GM18511 (cell line): Measurements from ENCODE around the gene SPINT1.
A peak's percentile ranks its signal among the peaks of the same experiment; 100 is the strongest.

Source experiments
- ATAC-seq: cut with Tn5 transposase; IDR thresholded peaks from one replicate; pipeline ENCODE4 v1.9.1; 2021; ENCODE audit warnings: mild to moderate bottlenecking, moderate library complexity; ENCODE audit not compliant: unreplicated experiment

SPINT1 gene

DNA sequence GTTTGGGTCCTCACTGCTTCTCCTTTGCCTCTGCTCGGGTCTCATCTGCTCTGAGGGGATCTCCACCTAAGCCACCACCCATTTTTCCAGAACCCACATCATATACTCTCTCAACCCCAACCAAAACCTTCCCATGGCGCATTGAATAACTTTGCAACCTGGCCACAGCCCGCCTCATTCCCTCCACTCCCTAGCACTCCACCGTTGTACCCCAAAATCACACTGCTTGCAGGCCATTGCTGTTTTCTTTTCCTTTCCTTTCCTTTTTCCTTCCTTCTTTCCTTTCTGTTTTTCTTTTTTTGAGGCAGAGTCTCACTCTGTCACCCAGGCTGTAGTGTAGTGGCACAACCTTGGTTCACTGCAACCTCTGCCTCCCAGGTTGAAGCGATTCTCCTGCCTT, 47.3 kb downstream of the SPINT1 start:
- ATAC-seq = no peak

- no peak for ATAC-seq
These were observed 48.1 kb downstream of the SPINT1 start for GRCh38 chr15:40891810-40892446.

DNA sequence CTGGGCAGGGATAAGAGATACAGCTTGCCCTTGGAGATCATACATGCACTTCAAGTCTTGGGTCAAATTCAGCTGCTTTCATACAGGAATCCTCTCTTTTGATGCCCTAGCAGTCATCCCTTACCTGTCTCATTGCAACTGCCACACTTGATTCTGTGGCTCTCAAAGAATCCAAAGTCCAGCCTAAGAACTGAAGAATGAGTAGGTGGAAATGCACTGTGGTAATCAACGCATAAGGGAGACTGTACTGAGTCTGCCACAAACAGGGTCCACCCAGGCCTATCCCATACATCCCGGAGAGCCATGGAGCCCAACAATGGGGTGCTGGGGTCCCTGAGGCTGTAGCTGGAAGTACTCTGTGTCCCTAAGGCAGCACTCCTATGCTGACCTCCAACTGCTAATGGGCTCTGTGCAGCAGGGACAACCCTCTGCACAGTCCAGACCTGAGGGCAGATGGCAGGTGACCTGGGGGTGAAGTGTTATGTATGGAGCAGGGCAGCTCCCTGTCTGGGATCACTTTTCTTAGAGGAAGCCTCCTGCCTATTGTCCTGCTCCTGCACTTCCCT, 48.7 kb downstream of the SPINT1 start:
- no peak for ATAC-seq

- ATAC-seq = no peak
These were observed 49.3 kb downstream of the SPINT1 start for GRCh38 chr15:40893019-40893670.

DNA sequence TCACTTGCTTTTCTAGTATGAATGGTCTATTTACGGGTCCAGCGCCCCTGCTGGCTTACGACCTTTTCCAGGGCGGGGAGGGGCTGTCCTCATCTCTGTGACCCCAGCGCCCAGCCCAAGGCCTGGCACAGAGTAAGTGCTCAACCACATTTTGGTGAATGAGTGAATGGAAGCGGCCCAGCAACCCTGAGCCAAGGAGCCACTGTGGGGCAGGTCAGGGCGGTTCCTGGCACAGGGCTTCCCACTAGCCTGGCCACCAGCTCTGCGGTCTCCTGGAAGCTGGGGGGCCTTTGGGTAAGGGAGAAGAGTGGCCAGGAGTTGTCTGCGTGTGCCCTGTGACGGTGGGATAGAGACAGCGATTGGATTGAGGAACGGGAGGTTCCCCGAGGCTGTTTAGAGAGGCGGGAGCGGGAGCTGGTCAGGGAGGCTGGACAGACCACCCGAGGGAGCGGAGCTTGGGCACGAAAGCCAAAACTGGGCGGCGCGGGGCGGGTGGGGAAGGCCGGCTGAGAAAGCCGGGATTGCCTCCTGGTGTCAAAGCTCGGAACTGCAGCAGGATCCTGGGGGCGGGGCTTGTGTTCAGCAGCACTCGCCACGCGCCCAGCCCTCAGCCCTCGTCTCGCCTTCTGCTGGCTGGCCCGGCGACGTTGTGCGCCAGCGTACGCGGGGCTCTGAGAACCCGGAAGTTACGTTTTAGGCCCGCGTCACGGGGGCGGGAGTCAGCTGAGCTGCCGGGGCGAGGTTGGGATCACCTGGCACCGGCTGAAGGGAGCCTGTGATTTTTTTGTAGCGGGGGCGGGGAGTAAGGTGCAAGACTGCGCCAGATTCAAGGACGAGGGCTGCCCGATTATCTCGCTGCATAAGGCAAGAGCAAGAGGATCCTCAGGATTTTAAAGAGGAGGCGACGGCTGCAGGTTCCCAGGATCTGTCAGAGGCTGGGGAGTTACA, 50.2 kb downstream of the SPINT1 start, which contains the start of gene VPS18:
Gene VPS18, plus strand, starts transcription at position 718 of the 948 bp plus-strand sequence. CDS start 319 bp downstream, outside the sequence.
- ATAC-seq = peak; percentile 93

- peak; percentile 57 for ATAC-seq
These were observed 51.0 kb downstream of the SPINT1 start for GRCh38 chr15:40894681-40895448.

DNA sequence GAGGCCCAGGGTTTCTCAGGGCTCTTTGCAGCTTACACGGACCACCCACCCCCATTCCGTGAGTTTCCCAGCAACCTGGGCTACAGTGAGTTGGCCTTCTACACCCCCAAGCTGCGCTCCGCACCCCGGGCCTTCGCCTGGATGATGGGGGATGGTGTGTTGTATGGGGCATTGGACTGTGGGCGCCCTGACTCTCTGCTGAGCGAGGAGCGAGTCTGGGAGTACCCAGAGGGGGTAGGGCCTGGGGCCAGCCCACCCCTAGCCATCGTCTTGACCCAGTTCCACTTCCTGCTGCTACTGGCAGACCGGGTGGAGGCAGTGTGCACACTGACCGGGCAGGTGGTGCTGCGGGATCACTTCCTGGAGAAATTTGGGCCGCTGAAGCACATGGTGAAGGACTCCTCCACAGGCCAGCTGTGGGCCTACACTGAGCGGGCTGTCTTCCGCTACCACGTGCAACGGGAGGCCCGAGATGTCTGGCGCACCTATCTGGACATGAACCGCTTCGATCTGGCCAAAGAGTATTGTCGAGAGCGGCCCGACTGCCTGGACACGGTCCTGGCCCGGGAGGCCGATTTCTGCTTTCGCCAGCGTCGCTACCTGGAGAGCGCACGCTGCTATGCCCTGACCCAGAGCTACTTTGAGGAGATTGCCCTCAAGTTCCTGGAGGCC, 55.8 kb downstream of the SPINT1 start:
- ATAC-seq = no peak

DNA sequence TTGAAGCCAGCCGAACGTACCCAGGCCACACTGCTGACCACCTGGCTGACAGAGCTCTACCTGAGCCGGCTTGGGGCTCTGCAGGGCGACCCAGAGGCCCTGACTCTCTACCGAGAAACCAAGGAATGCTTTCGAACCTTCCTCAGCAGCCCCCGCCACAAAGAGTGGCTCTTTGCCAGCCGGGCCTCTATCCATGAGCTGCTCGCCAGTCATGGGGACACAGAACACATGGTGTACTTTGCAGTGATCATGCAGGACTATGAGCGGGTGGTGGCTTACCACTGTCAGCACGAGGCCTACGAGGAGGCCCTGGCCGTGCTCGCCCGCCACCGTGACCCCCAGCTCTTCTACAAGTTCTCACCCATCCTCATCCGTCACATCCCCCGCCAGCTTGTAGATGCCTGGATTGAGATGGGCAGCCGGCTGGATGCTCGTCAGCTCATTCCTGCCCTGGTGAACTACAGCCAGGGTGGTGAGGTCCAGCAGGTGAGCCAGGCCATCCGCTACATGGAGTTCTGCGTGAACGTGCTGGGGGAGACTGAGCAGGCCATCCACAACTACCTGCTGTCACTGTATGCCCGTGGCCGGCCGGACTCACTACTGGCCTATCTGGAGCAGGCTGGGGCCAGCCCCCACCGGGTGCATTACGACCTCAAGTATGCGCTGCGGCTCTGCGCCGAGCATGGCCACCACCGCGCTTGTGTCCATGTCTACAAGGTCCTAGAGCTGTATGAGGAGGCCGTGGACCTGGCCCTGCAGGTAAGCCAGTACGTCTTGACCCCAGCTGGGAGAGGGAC, 56.6 kb downstream of the SPINT1 start:
- ATAC-seq = no peak

DNA sequence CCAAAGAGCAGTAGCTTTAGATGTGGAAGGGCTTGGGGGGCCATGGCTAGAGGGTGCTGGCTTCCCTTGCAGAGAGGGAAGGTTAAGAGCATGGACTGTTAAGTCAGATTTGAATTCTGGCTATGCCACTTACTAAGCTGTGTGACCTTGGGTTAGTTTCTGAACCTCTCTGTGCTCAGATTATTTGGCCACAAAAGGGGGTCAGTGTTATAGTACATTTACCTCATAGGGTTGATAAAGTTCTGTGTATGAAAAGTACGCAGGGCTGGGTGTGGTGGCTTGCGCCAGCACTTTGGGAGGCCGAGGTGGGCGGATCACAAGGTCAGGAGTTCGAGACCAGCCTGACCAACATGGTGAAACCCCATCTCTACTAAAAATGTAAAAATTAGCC, 57.2 kb downstream of the SPINT1 start:
- ATAC-seq = no peak

GRCh38 chr15:40902605-40903561, 59.0 kb downstream of the SPINT1 start:
- ATAC-seq = no peak

DNA sequence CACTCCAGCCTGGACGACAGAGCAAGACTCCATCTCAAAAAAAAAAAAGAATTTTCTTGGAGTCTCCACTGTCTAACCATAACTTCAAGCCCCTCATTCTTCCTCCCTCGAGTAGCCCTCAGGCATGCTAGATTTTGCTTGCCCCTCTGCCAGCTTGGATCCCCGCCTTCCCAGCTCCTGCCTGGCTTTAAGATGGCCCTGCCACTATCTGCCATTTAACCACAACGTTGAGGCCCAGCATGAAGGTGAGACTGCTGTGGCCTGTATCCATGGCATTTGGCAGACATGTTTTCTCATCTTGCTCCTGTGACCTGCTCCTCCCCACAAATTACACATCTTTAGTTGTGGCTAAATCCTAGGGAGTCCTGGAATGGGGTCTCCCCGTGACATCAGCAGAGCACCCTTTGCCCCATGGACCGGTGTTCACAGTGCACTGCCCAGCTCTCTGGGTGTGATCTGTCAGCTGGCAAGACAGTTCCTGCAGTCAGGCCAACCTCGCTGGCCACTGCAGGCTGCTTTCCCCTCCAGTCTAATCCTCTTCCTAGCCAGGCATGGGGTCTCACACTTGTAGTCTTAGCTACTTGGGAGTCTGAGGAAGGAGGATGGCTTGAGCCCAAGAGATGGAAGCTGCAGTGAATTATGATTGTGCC, 60.8 kb downstream of the SPINT1 start:
- ATAC-seq = no peak

DNA sequence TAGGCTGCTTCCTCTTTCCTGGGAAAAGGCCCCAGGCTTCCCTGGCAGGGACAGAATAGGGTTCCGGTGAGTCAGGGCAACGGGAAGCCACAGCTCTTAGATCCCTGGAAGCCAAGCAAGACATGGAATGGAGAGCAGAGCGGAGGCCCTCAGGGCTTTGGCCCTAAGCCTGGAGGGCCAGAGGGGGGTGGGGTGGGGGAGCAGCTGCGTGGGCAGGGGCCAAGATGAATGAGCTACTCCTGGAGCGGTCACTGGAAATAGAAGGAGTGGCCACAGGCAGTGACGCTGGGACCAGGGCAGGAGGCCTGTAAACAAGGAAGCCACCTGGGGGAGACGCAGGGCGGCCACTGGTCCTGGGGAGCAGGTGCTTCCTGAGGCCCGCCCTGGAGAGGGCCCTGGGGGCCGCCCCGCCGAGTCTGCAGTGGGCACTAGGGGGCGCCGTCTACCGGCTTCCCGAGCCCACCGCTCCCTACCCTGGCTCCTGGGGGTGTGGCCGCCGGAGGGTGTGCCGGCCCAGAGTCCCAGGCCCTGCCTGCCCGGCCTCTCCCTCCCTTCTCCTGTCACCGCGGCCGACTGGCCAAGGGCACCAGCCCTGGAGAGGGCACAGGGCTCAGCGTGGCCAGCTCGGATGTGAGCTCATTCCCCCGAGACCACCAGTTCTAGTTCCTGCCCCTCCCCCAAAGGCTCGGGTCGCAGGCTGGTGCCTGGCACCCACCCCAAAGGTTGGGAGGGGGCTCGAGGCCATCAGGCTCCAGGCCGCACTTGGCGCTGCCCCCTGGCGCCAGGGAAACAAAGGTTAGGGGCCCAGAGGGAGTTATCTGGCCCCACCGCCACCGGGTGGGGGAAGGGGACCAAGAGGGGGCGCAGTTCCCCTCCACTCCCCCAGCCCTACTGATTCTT, 62.5 kb downstream of the SPINT1 start:
- peak; percentile 76 for ATAC-seq

- no peak for ATAC-seq
These were observed 63.3 kb downstream of the SPINT1 start for GRCh38 chr15:40906991-40907802.
